Activated T-cell treated with anti-CD3 and anti-CD28 coated beads for 24 hours (primary cell): Measurements from ENCODE around the gene UNC5A.

Experiments
- DNase-seq: peaks from one replicate; pipeline ENCODE4 v3.0.0-alpha.2; 2020; ENCODE audit warnings: low read depth

UNC5A gene

GRCh38 chr5:176800024-176800423 is 10.3 kb upstream of the UNC5A start:
- no peak for DNase-seq

GRCh38 chr5:176802116-176802784 is 8.1 kb upstream of the UNC5A start:
- DNase-seq = no peak

GRCh38 chr5:176803068-176803942 is 7.1 kb upstream of the UNC5A start:
- DNase-seq = no peak

GRCh38 chr5:176803943-176804498 is 6.3 kb upstream of the UNC5A start:
- no peak for DNase-seq

- no peak for DNase-seq
These were observed 4.2 kb upstream of the UNC5A start for GRCh38 chr5:176806137-176806536.

GRCh38 chr5:176809544-176810080 is 747 bp upstream of the UNC5A start:
- no peak for DNase-seq

- DNase-seq = no peak
These were observed 535 bp downstream of the UNC5A start for GRCh38 chr5:176810687-176811501.

- no peak for DNase-seq
These were observed 2.2 kb downstream of the UNC5A start for GRCh38 chr5:176812269-176813259.

GRCh38 chr5:176813587-176814312 is 3.4 kb downstream of the UNC5A start:
- no peak for DNase-seq

GRCh38 chr5:176814313-176814685 is 3.9 kb downstream of the UNC5A start:
- no peak for DNase-seq

GRCh38 chr5:176814836-176815438 is 4.6 kb downstream of the UNC5A start:
- DNase-seq = no peak

- DNase-seq = no peak
These were observed 5.8 kb downstream of the UNC5A start for GRCh38 chr5:176816043-176816745.

- DNase-seq = no peak
These were observed 6.5 kb downstream of the UNC5A start for GRCh38 chr5:176816791-176817347.

- no peak for DNase-seq
These were observed 7.0 kb downstream of the UNC5A start for GRCh38 chr5:176817369-176817840.

- no peak for DNase-seq
These were observed 7.5 kb downstream of the UNC5A start for GRCh38 chr5:176817841-176818377.

- no peak for DNase-seq
These were observed 8.2 kb downstream of the UNC5A start for GRCh38 chr5:176818391-176819098.

- no peak for DNase-seq
These were observed 9.1 kb downstream of the UNC5A start for GRCh38 chr5:176819476-176819875.

- DNase-seq = no peak
These were observed 10.6 kb downstream of the UNC5A start for GRCh38 chr5:176820937-176821336.
